Measurements from ENCODE around the gene DENND5A. TPM values are rescaled to one million over a fixed set of nuclear protein-coding genes. Genes with fewer than 3 reads are reported as not detected.
A peak's percentile ranks its signal among the peaks of the same experiment; 100 is the strongest.
"Not testable (repeated sequence)": the region's sequence is repeated elsewhere in the genome, so short reads cannot be mapped to it uniquely, and the experiment has no call there.

Gene DENND5A
- polyA plus RNA-seq, 3 donors, result 24.4 to 291 (median 37.5) TPM

- no peaks in the 10 kb centered on the region for H3K36me3 Mint-ChIP-seq
- intact Hi-C loops (cut with micrococcal nuclease), result no loop called here
- Histone ChIP-seq H3K4me1 (ENCODE audit: control insufficient read depth in 1 of 2, insufficient read depth in 2 of 2, low read length in 2 of 2) (no peaks in the 10 kb centered on the region), H3K27me3 (ENCODE audit: control insufficient read depth in 2 of 2, insufficient read depth in 2 of 2, low read length in 2 of 2) (no peaks in the 10 kb centered on the region), H3K4me3 (replicated peaks in 1 of 3; ENCODE audit: low read depth in 2 of 3, low read length in 3 of 3) (no peak overlapping the region), H3K9me3 (replicated peaks in 1 of 2; ENCODE audit: control insufficient read depth in 1 of 2, insufficient read depth in 1 of 2, low read length in 2 of 2) (no peaks in the 10 kb centered on the region), H3K4me2 (replicated peaks; ENCODE audit: extremely low read depth, low read length, poor library complexity, severe bottlenecking) (no peak overlapping the region), H3K9ac (ENCODE audit: insufficient read depth, low read length, poor library complexity, severe bottlenecking) (no peak overlapping the region), H4K20me1 (ENCODE audit: insufficient read depth, low read length) (no peaks in the 10 kb centered on the region), H3K36me3 (replicated peaks in 1 of 2; ENCODE audit: control insufficient read depth in 1 of 2, insufficient read depth in 2 of 2, low read length in 2 of 2) (no peaks in the 10 kb centered on the region), H2AFZ (ENCODE audit: insufficient read depth, low read depth, low read length, poor library complexity, severe bottlenecking) (no peak overlapping the region), H3K27ac (ENCODE audit: low read depth in 1 of 2, low read length in 2 of 2) (no peak overlapping the region), H3K79me2 (ENCODE audit: insufficient read depth, low read length) (no peaks in the 10 kb centered on the region)
- H3K9me3 Mint-ChIP-seq, result no peaks in the 10 kb centered on the region
- WGBS (ENCODE audit: insufficient coverage), result 95% methylated on average over 4 of the region's 7 CpGs
- DNase-seq, result no peak
- H3K27me3 Mint-ChIP-seq (ENCODE audit: low read depth in 3 of 3), result peaks cover 0 to 8% (median 4%) of the 10 kb centered on the region in 3 donors
- no peak for TF ChIP-seq CTCF (IDR thresholded peaks at IDR 0.05)
- no peaks in the 10 kb centered on the region for H3K4me1 Mint-ChIP-seq
- peak overlapping the region in 1 of 2 donors; percentile 28 for H3K4me3 Mint-ChIP-seq
- no peak overlapping the region for H3K27ac Mint-ChIP-seq
Observed at GRCh38 chr11:9103542-9104276, 161.4 kb downstream of the DENND5A start.

DNA sequence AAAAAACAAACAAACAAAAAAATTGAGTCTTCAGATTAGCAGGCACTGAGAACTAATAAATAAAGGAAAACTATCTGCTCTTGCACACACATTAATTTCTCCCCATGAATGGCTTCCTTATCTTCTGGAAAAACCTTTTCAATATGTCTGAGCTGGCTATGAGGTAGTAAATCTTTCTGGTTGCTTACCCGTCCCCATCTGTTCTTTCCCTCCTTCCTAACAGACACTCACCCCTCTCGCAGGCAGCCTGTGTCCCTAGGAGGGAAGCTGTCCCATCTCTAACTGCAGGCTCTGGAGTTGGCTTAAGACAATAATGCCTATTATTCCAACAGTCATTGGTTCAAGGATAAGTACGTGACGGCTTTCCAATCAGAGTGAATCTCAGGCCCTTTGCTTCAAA, 165.5 kb downstream of the DENND5A start:
- Histone ChIP-seq H3K9me3 (replicated peaks in 1 of 2; ENCODE audit: control insufficient read depth in 1 of 2, insufficient read depth in 1 of 2, low read length in 2 of 2) (no peaks in the 10 kb centered on the region), H2AFZ (ENCODE audit: insufficient read depth, low read depth, low read length, poor library complexity, severe bottlenecking) (no peak overlapping the region), H3K4me1 (ENCODE audit: control insufficient read depth in 1 of 2, insufficient read depth in 2 of 2, low read length in 2 of 2) (no peaks in the 10 kb centered on the region), H3K79me2 (ENCODE audit: insufficient read depth, low read length) (no peaks in the 10 kb centered on the region), H3K4me2 (replicated peaks; ENCODE audit: extremely low read depth, low read length, poor library complexity, severe bottlenecking) (no peak overlapping the region), H3K9ac (ENCODE audit: insufficient read depth, low read length, poor library complexity, severe bottlenecking) (no peak overlapping the region), H3K27me3 (ENCODE audit: control insufficient read depth in 2 of 2, insufficient read depth in 2 of 2, low read length in 2 of 2) (no peaks in the 10 kb centered on the region), H3K36me3 (replicated peaks in 1 of 2; ENCODE audit: control insufficient read depth in 1 of 2, insufficient read depth in 2 of 2, low read length in 2 of 2) (no peaks in the 10 kb centered on the region), H4K20me1 (ENCODE audit: insufficient read depth, low read length) (no peaks in the 10 kb centered on the region), H3K4me3 (replicated peaks in 1 of 3; ENCODE audit: low read depth in 2 of 3, low read length in 3 of 3) (no peak overlapping the region), H3K27ac (ENCODE audit: low read depth in 1 of 2, low read length in 2 of 2) (no peak overlapping the region)
- Mint-ChIP-seq H3K9me3 (no peaks in the 10 kb centered on the region), H3K36me3 (no peaks in the 10 kb centered on the region), H3K4me3 (no peak overlapping the region), H3K27me3 (ENCODE audit: low read depth in 3 of 3) (peaks cover 3 to 6% (median 4%) of the 10 kb centered on the region in 3 donors), H3K27ac (no peak overlapping the region), H3K4me1 (no peaks in the 10 kb centered on the region)
- no peak for DNase-seq
- TF ChIP-seq CTCF (IDR thresholded peaks at IDR 0.05), result no peak
- intact Hi-C loops (cut with micrococcal nuclease), result no loop called here
- 40% methylated on average over 1 of the region's 4 CpGs for WGBS (ENCODE audit: insufficient coverage)

- H3K9me3 ChIP-seq (replicated peaks in 1 of 2; ENCODE audit: control insufficient read depth in 1 of 2, insufficient read depth in 1 of 2, low read length in 2 of 2); H2AFZ ChIP-seq (ENCODE audit: insufficient read depth, low read depth, low read length, poor library complexity, severe bottlenecking); H3K4me3 ChIP-seq (replicated peaks in 1 of 3; ENCODE audit: low read depth in 2 of 3, low read length in 3 of 3); H3K36me3 Mint-ChIP-seq; H3K4me2 ChIP-seq (replicated peaks; ENCODE audit: extremely low read depth, low read length, poor library complexity, severe bottlenecking); H3K79me2 ChIP-seq (ENCODE audit: insufficient read depth, low read length); H3K27me3 ChIP-seq (ENCODE audit: control insufficient read depth in 2 of 2, insufficient read depth in 2 of 2, low read length in 2 of 2); H3K9me3 Mint-ChIP-seq; H3K4me3 Mint-ChIP-seq; H4K20me1 ChIP-seq (ENCODE audit: insufficient read depth, low read length); H3K36me3 ChIP-seq (replicated peaks in 1 of 2; ENCODE audit: control insufficient read depth in 1 of 2, insufficient read depth in 2 of 2, low read length in 2 of 2); DNase-seq; H3K4me1 Mint-ChIP-seq; intact Hi-C loops (cut with micrococcal nuclease); H3K9ac ChIP-seq (ENCODE audit: insufficient read depth, low read length, poor library complexity, severe bottlenecking); H3K27ac ChIP-seq (ENCODE audit: low read depth in 1 of 2, low read length in 2 of 2); H3K27ac Mint-ChIP-seq; H3K4me1 ChIP-seq (ENCODE audit: control insufficient read depth in 1 of 2, insufficient read depth in 2 of 2, low read length in 2 of 2): not testable (repeated sequence)
- no CpG with 5 or more reads among the region's 2 CpGs for WGBS (ENCODE audit: insufficient coverage)
- H3K27me3 Mint-ChIP-seq (ENCODE audit: low read depth in 3 of 3), result peaks cover 3 to 13% (median 8%) of the 10 kb centered on the region in 3 donors
Observed at GRCh38 chr11:9098455-9098854, 166.7 kb downstream of the DENND5A start.

All from CD14-positive monocyte (primary cell).